SH-SY5Y (cell line): ENCODE measurements around the gene LMOD2.

Experiments used
- GATA2 ChIP-seq: IDR thresholded peaks from 2 replicates; pipeline ENCODE4 v1.6.1; 2011; ENCODE audit warnings: mild to moderate bottlenecking, low read depth, low read length
- GATA3 ChIP-seq: IDR thresholded peaks from 2 replicates; pipeline ENCODE4 v1.6.1; 2011; ENCODE audit warnings: low read depth, mild to moderate bottlenecking, low read length, moderate library complexity

DNA sequence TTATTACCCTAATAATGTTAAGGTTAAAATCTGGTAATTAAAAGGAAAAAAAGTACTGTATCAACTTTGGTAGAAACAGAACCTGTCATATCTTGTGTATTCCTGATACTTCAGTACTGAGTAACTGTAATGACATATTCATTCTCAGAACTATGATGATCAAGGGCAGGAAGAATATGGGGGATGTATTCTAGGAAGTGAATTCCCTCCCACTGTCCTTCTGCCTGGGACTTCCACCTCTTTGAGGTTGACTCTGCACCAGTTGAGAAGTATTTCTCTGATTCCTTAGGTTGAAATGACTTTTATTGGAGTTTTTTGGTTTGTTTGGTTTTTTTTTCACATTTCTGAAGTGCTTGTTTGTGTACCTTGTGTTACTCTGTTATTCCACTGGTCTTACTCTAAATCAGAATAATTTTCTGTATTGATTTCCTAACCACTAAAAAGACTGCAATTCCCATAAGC, 56.2 kb downstream of the LMOD2 start:
- TF ChIP-seq GATA2 (no peak), GATA3 (no peak)
